ENCODE data around the gene SPA17. TPM values are rescaled to one million over a fixed set of nuclear protein-coding genes. Genes with fewer than 3 reads are reported as not detected.

The SPA17 gene
- 6.3 TPM for total RNA-seq

GRCh38 chr11:124673333-124674167 is at the start of gene SPA17, which contains the start of gene SIAE:
SPA17 (plus strand) TSS chr11:124673904; CDS start chr11:124675265, 1,361 bp downstream.
SIAE (minus strand) TSS chr11:124673739; CDS start chr11:124673708, 31 bp downstream.
- DNase-seq (ENCODE audit: low spot score) = peak; percentile 96

GRCh38 chr11:124625504-124626168 is 48.1 kb upstream of the SPA17 start:
- no peak for DNase-seq (ENCODE audit: low spot score)

- DNase-seq (ENCODE audit: low spot score) = no peak
These were observed 46.2 kb upstream of the SPA17 start for GRCh38 chr11:124627546-124627945.

DNA sequence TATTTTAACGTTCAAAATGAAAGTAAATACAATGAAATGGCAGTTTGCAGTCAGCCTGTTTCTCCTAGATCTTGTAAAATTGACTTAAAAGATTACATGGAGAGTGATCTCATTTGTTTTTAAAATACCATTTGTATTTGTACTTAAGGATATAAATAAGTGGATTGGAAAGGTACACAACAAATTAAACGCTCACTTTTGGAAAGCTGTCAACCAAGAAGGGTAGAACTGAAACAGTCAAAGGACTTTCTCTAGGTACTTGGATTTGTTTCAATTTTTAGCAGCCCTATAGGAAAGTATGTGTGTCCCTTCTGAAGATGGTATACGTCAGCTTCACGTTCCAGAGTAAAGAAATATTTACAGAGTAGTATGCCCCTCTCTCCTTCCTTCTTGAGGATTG is 43.7 kb upstream of the SPA17 start:
- no peak for DNase-seq (ENCODE audit: low spot score)

GRCh38 chr11:124633355-124633754 is 40.3 kb upstream of the SPA17 start:
- no peak for DNase-seq (ENCODE audit: low spot score)

DNA sequence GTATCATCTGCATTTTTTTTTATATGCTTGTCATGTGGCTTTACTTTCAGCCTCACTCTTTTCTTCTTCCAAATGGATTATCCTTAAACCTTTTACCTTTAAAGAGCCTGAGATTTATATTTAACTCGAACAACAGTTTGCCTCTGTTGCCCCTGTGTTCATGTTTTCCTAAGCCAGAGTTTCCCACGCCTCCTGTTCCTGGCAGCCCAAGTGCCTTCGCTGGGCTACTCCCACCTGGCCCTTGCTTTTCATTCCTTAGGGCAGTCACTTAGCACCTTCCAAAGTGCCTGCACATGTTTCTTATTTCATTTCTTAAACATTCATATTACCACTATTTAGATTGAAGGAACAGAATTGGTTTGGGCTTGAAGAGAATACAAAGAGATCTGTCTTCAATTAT is 37.8 kb upstream of the SPA17 start:
- DNase-seq (ENCODE audit: low spot score) = no peak

DNA sequence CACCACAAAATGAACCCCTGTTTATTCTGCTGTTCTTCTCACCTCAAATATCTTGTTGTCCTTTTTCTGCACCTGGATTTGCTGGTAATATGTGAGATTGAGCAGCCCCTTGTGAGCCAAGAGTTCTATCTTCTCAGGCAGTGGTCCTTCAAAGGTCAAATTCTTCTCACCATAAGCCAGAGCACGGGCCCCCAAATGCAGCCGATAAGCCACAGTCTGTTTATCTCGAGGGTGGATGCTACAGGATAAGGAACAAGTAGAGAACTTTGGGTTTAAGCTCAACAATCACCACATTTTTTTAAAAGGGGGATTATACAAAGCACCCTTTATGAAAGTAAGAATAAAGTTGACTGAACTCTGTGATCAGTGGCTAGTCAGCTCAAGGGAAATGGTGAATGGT is 35.2 kb upstream of the SPA17 start:
- no peak for DNase-seq (ENCODE audit: low spot score)

- DNase-seq (ENCODE audit: low spot score) = no peak
These were observed 34.5 kb upstream of the SPA17 start for GRCh38 chr11:124639186-124639585.

DNA sequence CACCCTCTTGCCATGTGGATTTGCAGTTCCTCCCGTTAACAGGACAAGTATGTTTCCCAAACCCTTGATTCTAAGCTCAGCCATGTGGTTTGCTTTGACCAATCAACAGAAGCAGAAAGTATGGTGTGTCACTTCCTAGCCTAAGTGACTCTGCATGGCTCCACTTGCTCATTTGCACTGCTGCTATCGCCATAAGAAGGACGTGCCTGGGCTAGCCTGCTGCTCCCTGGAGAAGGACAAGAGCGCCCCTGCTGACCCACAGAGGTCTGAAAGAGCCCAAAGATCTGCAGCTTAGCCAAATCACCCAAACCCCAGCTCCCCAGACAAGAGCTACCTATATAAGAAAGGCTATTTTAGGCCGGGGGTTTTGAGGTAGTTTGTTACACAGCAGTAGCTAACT is 33.0 kb upstream of the SPA17 start:
- DNase-seq (ENCODE audit: low spot score) = no peak

DNA sequence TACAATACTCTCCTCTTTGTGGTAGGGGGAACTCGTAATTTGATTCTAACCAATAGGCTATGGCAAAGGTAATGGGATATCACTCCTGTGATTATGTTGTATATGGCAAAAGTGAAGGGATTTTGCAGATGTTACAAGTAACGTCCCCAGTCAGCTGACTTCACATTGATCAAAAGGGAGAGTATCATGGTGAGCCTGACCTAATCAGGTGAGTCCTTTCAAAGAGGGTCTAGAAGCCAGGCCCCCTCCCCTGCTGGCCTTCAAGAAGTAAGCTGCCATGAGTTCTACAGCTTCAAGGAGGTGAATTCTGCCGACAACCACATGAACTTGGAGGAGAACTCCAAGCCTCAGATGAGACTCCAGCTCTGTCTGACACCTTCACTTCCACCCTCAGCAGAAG is 31.1 kb upstream of the SPA17 start:
- DNase-seq (ENCODE audit: low spot score) = no peak

DNA sequence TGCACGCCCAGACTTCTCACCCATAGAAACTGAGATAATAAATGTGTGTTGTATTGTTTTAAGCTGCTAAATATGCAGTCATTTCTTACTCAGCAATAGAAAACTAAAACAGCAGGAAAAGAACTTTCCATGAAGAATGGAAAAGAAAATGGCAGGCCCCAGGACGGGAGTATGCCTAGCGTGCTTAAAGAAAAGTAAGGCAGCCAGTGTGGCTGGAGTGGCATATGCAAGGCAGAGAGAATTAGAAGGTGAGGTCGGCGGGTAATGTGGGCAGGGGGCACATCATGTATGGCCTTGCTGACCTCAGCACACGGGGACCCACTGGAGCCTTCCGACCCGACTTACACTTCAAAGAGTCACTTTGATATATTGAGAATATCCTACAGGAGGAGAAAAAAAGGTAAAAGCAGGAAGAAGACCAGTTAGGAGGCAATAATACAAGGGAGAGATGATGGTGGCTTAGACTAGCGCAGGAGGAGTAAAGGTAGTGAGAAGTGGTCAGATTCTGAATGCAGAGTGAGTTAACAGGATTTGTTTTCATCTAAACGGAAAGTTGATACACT is 30.6 kb upstream of the SPA17 start:
- DNase-seq (ENCODE audit: low spot score) = no peak

DNA sequence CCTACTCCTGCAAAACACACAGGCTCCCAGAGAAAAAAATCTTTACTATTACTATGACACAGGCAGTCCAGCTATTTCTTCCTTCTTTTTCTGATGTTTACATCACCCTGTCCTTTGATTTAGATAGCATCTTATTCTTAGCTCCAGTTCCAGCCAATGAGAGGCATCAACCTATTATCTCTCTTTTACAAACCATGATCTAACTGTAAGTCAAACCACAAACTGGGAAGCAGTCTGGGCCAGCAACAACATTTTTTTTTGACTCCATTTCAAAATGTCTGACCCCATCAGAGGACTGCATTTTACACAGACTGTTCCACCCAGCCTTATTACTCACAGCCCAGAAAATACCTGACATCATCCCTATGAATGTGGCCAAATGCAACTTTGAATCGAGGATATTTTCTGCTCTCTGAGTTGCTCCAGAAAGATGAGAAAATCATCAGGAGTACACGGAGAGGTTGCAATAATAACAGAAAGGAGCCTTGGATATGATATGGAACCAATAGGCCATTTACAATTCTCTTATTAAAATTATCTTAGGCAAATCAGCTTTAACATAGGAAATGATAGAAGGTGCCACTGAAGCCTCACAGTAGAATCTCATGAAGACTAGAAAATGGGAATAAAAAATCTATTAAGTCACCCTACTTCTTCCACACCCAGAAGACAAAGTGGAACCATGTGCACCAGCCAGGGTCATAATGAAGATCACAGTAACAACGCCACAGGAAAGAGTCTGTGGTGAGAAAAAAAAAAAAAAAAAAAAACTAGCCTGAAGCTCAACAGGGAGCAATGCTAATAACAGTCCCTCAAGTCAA is 29.9 kb upstream of the SPA17 start:
- no peak for DNase-seq (ENCODE audit: low spot score)

DNA sequence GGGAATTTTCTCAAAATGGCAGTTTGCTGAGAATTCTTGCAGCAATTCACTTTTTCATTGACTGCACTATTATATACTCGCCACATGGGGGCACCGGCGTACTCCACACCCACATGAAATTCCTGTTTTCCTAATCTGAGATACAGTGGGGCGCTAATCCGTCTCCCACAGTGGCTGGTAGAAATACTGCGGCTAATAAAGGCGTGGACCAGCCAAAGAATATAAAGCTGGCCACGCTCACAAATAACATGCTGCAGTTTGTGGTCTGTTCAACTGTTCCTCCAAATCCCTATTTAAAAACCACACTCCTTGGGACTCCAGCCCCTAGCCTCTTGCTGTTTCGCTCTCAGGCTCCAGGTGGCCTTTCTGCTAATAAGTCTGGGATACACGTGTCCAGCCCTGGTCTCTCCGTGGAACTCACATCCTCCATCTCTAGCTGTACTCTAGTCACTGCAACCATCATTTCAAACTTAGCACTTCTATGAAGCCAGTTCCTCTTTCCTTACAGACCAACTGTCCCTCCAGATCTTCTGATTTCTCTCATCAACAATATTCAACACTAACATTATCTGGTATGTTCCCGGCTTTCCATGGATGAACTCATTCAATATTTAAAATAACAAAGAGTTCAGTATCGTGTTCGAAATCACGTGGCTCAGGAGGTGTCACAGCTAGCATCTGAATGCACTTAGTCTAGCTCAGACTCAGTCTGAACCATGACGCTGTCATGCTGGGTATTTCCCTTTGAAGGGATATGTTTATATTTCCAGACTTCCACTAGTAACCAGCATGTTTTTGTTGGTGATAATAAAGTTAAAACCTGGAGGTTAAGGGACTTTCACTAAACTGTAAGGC is 29.1 kb upstream of the SPA17 start:
- peak; percentile 59 for DNase-seq (ENCODE audit: low spot score)

- DNase-seq (ENCODE audit: low spot score) = no peak
These were observed 27.6 kb upstream of the SPA17 start for GRCh38 chr11:124646148-124646547.

DNA sequence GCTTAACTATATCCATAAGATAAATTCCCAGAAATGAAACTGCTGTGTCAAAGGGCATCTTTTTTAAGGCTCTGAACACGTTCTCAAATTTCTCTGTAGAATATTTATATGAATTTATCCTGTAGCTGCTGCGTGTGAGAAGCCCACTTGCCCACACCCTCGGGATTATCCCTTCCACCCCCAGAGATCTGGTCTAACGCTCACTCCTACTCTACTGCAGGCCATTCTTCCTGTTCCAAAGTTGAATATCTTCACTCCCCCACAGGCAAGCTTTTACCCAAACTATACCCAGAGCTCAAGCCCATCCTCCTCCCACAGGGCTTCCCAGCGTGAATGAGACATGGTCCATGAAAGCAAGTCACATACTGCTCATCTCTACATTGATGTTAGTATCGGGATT is 25.1 kb upstream of the SPA17 start:
- no peak for DNase-seq (ENCODE audit: low spot score)

DNA sequence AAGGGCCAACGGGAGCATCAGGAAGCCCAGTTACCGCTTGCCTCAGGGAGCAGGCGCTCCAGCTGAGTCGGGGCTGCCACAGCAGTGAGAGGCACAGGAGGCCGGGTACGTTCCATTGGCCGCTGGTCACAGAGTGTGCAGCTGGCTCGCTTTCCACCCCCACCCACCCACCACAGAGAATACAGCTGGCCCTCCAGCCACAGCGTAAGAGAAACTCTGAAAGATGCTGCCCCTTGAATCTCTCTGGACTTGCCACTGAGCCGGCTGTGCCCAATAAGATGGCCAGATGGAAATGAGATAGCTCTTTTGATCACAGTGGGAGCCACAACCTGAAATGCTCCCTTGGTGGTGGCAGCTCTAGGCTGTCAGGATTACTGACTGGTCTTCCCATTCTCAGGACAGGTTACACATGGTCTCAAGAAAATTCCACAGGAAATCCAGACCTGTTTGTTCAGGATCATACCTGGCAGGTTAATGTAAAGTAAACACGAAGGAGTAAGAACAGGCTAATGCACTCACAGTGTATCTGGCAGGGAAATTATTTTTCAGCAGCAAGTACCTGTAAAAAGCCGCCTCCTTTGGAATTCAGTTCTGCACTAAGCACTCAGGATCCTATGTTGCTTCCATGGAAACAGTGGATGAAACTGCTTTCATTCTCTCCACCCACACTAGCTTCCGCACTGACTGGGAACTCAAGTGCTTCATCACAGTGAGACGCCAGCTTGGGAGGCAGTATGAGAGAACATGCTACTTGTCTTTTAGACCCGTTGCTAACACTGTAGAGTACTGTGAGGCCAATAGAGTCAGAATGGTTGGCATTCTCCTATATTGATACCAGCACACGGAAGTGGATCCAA is 16.7 kb upstream of the SPA17 start:
- no peak for DNase-seq (ENCODE audit: low spot score)

DNA sequence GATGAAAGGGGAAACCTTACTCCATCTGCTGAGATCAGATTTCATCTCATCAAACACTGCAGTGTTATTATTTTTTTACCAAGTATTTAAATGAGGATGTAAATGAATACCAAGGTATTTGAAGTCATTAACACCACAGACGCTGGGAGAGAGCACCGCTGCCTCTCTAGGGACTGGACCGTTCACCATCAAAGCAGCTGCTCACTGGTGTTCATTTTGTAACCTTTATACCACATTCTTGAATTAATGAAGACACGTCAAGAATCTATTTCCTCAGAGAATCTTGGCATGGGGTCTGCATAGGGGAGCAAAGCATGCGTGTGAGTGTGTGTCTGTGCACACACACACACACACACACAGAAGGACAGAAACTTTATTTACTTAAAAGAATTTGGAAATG is 15.8 kb upstream of the SPA17 start:
- no peak for DNase-seq (ENCODE audit: low spot score)

DNA sequence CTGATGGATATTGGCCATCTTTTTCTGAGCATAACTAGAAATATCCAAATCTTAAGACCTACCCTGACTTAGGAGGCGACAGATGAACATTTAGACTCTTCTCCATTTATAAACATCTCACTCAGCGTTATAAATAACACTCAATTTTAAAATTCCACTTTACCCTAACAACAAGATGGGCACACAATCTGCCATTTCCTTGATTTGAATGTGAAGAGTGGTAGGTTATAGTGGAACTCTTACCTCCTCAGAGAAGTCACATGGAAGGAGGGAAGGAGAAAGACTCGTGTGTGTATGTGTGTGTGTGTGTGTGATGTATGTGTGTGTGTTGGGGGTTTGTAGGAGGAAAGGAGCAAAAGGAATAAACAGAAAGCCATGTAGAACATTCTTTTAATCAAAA is 15.2 kb upstream of the SPA17 start:
- no peak for DNase-seq (ENCODE audit: low spot score)

DNA sequence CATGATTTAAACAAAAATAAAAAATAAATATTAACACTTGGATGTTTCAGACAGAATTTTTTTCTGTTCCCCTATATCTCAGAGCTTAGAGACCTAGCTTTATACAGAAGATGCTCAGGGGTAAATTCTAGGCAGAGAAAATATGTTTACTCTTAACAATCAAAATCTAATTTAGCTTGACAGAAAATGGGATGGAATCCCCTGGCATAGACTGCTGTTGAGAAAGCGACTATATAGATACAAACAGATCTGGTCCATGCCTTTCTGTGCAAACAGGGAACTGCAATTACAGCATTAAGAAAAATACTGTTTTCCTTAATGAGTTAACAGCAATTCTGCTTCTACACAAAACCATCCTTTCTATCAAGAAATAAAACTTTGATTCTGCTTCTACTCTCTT is 14.7 kb upstream of the SPA17 start:
- no peak for DNase-seq (ENCODE audit: low spot score)

DNA sequence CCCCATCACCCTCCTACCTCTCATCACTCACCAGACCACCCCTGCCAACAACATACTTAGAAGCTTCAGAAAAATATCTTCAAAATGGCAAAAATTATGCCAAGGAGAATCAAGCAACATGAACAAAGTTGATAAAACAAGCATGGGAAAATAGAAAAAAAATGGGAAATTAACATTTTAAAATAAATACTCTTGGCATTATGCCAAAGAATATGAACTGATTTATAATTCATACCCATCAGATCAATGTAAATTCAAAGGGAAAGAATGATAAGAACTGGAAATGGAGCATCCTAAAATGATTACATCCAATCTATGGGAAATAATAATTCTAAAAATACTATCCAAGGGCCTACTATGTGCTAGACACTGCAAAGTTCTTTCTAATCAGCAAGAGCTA is 12.2 kb upstream of the SPA17 start:
- DNase-seq (ENCODE audit: low spot score) = no peak
